Measurements from ENCODE around the gene PFKFB1.

Gene PFKFB1

DNA sequence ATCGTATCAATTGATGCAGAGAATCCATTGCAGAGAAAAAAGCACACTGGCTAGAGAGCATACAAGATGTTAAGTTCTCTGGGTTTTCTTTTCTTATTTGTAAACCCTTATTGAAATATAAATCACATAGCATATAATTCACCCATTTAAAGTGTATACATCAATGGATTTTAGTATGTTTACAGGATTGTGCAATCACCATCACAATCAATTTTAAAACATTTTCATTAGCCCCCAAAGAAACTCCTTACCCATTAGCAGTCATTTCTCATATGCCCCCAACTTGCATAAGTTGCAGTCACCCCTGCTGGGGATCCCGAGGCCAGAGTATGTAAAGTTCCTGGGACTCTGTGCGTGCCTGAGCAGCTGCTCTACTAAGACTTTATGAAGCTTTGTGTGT, 108.2 kb downstream of the PFKFB1 start:
- TF ChIP-seq, protein P1, sequence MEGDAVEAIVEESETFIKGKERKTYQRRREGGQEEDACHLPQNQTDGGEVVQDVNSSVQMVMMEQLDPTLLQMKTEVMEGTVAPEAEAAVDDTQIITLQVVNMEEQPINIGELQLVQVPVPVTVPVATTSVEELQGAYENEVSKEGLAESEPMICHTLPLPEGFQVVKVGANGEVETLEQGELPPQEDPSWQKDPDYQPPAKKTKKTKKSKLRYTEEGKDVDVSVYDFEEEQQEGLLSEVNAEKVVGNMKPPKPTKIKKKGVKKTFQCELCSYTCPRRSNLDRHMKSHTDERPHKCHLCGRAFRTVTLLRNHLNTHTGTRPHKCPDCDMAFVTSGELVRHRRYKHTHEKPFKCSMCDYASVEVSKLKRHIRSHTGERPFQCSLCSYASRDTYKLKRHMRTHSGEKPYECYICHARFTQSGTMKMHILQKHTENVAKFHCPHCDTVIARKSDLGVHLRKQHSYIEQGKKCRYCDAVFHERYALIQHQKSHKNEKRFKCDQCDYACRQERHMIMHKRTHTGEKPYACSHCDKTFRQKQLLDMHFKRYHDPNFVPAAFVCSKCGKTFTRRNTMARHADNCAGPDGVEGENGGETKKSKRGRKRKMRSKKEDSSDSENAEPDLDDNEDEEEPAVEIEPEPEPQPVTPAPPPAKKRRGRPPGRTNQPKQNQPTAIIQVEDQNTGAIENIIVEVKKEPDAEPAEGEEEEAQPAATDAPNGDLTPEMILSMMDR (IDR thresholded peaks at IDR 0.05; ENCODE audit: insufficient read depth, low read length, poor library complexity, severe bottlenecking), result no peak
- H3K36me3 ChIP-seq (ENCODE audit: control insufficient read depth, insufficient read depth, low read length), result no peaks in the 10 kb centered on the region
- no peak for DNase-seq (ENCODE audit: extremely low read depth, insufficient read length)
- no peak overlapping the region for H3K4me3 ChIP-seq (replicated peaks; ENCODE audit: low read depth, low read length)
- no peaks in the 10 kb centered on the region for H3K27me3 ChIP-seq (replicated peaks; ENCODE audit: control insufficient read depth, insufficient read depth, low read length)
